ENCODE results near the gene PNMA6A.
"Not testable (repeated sequence)": the region's sequence is repeated elsewhere in the genome, so short reads cannot be mapped to it uniquely, and the experiment has no call there.

DNA sequence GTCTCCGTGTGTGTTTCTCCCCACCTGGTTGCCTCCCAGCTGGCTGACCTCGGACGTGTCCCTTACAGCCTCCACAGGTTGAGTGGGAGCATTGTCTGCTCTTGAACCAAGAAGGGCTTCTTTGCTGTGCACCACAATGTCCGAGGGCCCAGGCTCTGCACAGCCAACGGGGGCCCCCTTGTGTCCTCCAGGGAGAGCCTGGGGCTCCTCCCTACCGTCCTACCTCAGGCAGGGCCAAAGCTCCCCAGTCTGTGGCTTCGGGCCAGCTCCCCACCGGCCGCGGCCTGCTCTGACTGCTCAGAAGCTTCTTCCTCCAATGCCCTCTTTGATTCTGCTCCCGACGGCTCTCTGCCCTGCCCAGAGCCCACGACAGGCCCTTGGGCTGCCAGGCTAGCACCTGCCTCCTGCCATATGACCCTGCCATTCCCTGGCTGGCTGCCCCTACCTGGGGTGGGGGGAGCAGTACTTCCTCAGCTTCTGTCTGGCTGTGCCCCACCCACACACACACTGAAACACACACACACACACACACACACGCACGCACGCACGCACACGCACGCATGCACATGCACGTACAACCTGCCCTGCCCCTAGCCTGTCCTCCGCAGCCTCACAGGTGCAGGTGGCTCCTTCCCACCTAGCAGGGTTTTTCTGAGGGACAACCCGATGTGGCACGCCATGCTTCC is 11.1 kb downstream of the PNMA6A start:
- not testable (repeated sequence) for TF ChIP-seq YY1 (IDR thresholded peaks at IDR 0.05; ENCODE audit: insufficient read depth, insufficient read length); ZNF274 (IDR thresholded peaks at IDR 0.05; ENCODE audit: low read depth, low read length)
